NT2/D1 (cell line): ENCODE measurements around the gene H2AZ1.

Experiments
- YY1 ChIP-seq: IDR thresholded peaks from 2 replicates; pipeline ENCODE4 v1.6.1; 2011; ENCODE audit not compliant: insufficient read length, insufficient read depth
- ZNF274 ChIP-seq: IDR thresholded peaks from 2 replicates; pipeline ENCODE4 v1.6.1; 2011; ENCODE audit warnings: mild to moderate bottlenecking, low read depth, low read length

- TF ChIP-seq YY1: no peak
- TF ChIP-seq ZNF274: no peak
These were observed 2.5 kb downstream of the H2AZ1 start for GRCh38 chr4:99947608-99948007.
